HG02885 (cell line): Measurements from ENCODE around the gene DGKQ.

ENCODE experiments used
- ATAC-seq: cut with Tn5 transposase; IDR thresholded peaks from one replicate; pipeline ENCODE4 v1.9.1; 2021; ENCODE audit warnings: mild to moderate bottlenecking; ENCODE audit not compliant: unreplicated experiment, poor library complexity

The DGKQ gene

GRCh38 chr4:910366-911091 lies 62.8 kb downstream of the DGKQ start:
- ATAC-seq = no peak

- no peak for ATAC-seq
Observed at GRCh38 chr4:909821-910220, 63.5 kb downstream of the DGKQ start.

- no peak for ATAC-seq
Observed at GRCh38 chr4:909131-909571, 64.2 kb downstream of the DGKQ start.
